ENCODE measurements around the gene PMEL. TPM values are rescaled to one million over a fixed set of nuclear protein-coding genes. Genes with fewer than 3 reads are reported as not detected.

Gene PMEL
- total RNA-seq, 2 donors from 2014 or later, result 17.2 to 20.8 TPM

GRCh38 chr12:55927588-55928502 is 38.0 kb downstream of the PMEL start, which contains the start of gene PYM1:
Gene PYM1 (minus strand): TSS chr12:55927894. CDS start chr12:55927761, 133 bp downstream.
- peak within 1 kb of the TSS; percentile 99 for H3K4me3 Mint-ChIP-seq
- H3K27ac Mint-ChIP-seq, result peak within 1 kb of the TSS; percentile 99
- H3K27me3 Mint-ChIP-seq (ENCODE audit: insufficient read depth), result peaks cover 18% of the 10 kb centered on the region
- peaks cover 16% of the 10 kb centered on the region for H3K36me3 Mint-ChIP-seq (ENCODE audit: low read depth)
- peak; percentile 96 for DNase-seq
- no peak for TF ChIP-seq CTCF (conservative IDR thresholded peaks at IDR 0.05)
- Histone ChIP-seq H3K36me3 (ENCODE audit: control insufficient read depth, insufficient read depth, low read length) (peaks cover 22% of the 10 kb centered on the region), H3K9ac (ENCODE audit: extremely low read depth, low read length, poor library complexity, severe bottlenecking) (peak within 1 kb of the TSS; percentile 81), H3K4me3 (ENCODE audit: low read length) (peak within 1 kb of the TSS; percentile 91), H3K4me1 (ENCODE audit: control insufficient read depth, insufficient read depth, low read length) (peaks cover 9% of the 10 kb centered on the region), H3K27ac (ENCODE audit: low read depth, low read length) (peak within 1 kb of the TSS; percentile 75), H3K27me3 (ENCODE audit: control insufficient read depth, insufficient read depth, low read length, poor library complexity, severe bottlenecking) (peaks cover 15% of the 10 kb centered on the region), H3K9me3 (ENCODE audit: control insufficient read depth, low read length) (no peaks in the 10 kb centered on the region)
- H3K9me3 Mint-ChIP-seq, result no peaks in the 10 kb centered on the region
- WGBS, 2 experiments (ENCODE audit: insufficient coverage in 1 of 2, insufficient read length in 1 of 2), result 8% methylated on average over 25 to 49 of the region's 49 CpGs
- H3K4me1 Mint-ChIP-seq, result peaks cover 26% of the 10 kb centered on the region

- WGBS, 2 experiments (ENCODE audit: insufficient coverage in 1 of 2, insufficient read length in 1 of 2), result 0 to 1% methylated on average over 21 to 42 of the region's 42 CpGs
- peaks cover 9% of the 10 kb centered on the region for H3K27me3 Mint-ChIP-seq (ENCODE audit: insufficient read depth)
- peaks cover 30% of the 10 kb centered on the region for H3K36me3 ChIP-seq (ENCODE audit: control insufficient read depth, insufficient read depth, low read length)
- H3K9me3 ChIP-seq (ENCODE audit: control insufficient read depth, low read length), result no peaks in the 10 kb centered on the region
- peak overlapping the region; percentile 91 for H3K4me3 ChIP-seq (ENCODE audit: low read length)
- peak overlapping the region; percentile 99 for H3K27ac Mint-ChIP-seq
- peaks cover 26% of the 10 kb centered on the region for H3K4me1 Mint-ChIP-seq
- H3K4me3 Mint-ChIP-seq, result peak overlapping the region; percentile 99
- peak; percentile 98 for DNase-seq
- peaks cover 25% of the 10 kb centered on the region for H3K36me3 Mint-ChIP-seq (ENCODE audit: low read depth)
- peak; percentile 90 for TF ChIP-seq CTCF (conservative IDR thresholded peaks at IDR 0.05)
- H3K9ac ChIP-seq (ENCODE audit: extremely low read depth, low read length, poor library complexity, severe bottlenecking), result peak overlapping the region; percentile 81
- H3K27ac ChIP-seq (ENCODE audit: low read depth, low read length), result peak overlapping the region; percentile 75
- H3K9me3 Mint-ChIP-seq, result no peaks in the 10 kb centered on the region
- peaks cover 6% of the 10 kb centered on the region for H3K27me3 ChIP-seq (ENCODE audit: control insufficient read depth, insufficient read depth, low read length, poor library complexity, severe bottlenecking)
- H3K4me1 ChIP-seq (ENCODE audit: control insufficient read depth, insufficient read depth, low read length), result peaks cover 9% of the 10 kb centered on the region
These were observed 38.9 kb downstream of the PMEL start for GRCh38 chr12:55926738-55927587.

Data from endodermal cell (in vitro differentiated cells).